Central memory CD4-positive, alpha-beta T cell (primary cell): ENCODE results near the gene CST4.
"Not testable (repeated sequence)": the region's sequence is repeated elsewhere in the genome, so short reads cannot be mapped to it uniquely, and the experiment has no call there.

ENCODE experiments used
- DNase-seq: peaks from one replicate; pipeline ENCODE4 v3.0.0; 2022
- total RNA-seq, 3 experiments: gene quantifications; one replicate each; lab custom pipeline; 2026; lab: John Stamatoyannopoulos, UW

CST4 gene, protein sequence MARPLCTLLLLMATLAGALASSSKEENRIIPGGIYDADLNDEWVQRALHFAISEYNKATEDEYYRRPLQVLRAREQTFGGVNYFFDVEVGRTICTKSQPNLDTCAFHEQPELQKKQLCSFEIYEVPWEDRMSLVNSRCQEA
- total RNA-seq, result 0 reads per million in 3 experiments

- not testable (repeated sequence) for DNase-seq
Measured at GRCh38 chr20:23688684-23689398, at the start of gene CST4. CST4 (minus strand) TSS chr20:23689038; CDS start chr20:23688969, 69 bp downstream.

GRCh38 chr20:23735391-23735790 lies 46.6 kb upstream of the CST4 start:
- not testable (repeated sequence) for DNase-seq

DNA sequence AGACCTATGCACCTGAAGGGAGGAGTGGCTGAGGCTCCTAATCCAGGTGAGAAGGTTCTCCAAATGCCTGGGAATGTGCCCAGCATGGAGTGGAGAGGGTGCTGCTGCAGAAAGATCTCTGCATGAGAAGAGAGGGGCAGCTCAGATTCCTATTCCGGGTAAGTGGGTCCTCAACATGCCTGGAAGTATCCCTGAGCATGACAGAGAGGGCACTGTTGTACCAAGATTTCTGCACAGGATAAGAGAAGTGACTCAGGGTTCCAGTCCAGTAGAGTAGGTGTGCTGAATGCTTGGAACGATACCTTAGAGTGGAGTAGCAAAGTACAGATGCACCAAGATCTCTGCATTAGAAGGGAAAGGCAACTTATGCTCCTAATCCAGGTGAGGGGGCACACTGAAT lies 46.1 kb upstream of the CST4 start:
- not testable (repeated sequence) for DNase-seq

- DNase-seq, result not testable (repeated sequence)
Measured at GRCh38 chr20:23734440-23734839, 45.6 kb upstream of the CST4 start.

GRCh38 chr20:23727016-23727415 lies 38.2 kb upstream of the CST4 start:
- DNase-seq, result no peak

DNA sequence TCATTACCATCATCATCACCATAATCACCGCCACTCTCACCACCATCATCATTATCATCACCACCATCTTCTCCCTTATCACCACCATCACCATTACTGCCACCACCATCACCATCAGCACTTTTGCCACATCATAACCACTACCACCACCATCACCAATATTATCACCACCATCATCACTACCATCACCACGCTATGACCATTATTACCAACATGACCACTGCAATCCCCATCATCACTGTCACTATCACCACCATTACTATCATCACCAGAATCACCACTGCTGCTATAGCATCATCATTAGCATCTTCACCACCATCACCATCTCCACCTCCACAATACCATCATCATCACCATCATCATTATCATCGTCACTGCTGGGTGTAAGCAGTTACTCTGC lies 36.3 kb upstream of the CST4 start:
- no peak for DNase-seq

DNA sequence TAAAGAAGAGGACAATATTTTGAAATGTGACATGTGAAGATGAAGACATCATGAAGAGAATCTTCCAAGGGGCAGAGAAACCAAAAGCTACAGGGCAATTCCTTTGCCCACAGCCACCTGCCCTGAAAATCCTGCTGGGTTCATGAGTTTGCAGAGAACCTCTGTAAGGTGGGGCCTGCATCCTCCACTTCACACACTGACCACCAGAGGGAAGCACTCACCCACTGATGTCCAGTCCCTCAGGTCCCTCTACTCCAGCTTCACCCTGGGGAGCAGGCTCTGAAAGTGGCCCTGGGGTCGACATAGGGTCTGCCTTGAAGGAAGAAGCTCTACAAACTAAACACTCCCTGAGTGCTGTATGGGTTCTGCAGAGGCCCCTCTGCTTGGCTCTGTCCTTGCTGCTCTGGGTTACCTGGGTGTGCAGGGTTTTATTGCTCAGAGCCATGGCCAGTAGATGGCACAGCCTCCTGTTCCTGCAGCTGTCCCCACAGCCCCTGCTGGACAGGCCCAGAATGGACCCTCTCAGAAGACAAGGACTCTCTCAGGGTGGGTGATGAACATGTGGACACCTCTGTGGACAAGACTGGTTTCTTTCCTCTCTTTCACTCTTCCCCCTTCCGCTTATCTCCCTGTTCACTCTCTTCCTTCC lies 34.9 kb upstream of the CST4 start:
- DNase-seq, result not testable (repeated sequence)

- not testable (repeated sequence) for DNase-seq
Measured at GRCh38 chr20:23722851-23723250, 34.0 kb upstream of the CST4 start.

DNA sequence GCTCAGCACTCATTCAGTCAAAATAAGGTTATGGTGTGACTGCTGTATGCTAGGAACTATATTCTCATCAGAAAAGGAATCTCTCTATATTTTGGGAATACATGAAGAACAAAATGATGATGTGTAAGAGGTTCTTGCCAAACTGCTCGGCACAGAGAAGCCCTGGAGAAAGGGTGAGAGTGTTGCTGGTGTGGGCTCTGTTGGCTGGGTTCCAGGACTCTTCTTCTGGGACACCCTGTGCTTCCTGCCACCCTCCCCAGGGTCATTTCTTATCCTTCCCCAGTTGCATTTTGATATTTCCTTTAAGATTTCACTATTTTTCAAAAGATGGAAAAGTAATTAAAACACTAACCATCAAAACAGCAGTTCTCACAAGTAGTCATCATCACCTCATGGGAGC lies 33.1 kb upstream of the CST4 start:
- DNase-seq, result no peak

- not testable (repeated sequence) for DNase-seq
Measured at GRCh38 chr20:23719351-23719750, 30.5 kb upstream of the CST4 start.

DNA sequence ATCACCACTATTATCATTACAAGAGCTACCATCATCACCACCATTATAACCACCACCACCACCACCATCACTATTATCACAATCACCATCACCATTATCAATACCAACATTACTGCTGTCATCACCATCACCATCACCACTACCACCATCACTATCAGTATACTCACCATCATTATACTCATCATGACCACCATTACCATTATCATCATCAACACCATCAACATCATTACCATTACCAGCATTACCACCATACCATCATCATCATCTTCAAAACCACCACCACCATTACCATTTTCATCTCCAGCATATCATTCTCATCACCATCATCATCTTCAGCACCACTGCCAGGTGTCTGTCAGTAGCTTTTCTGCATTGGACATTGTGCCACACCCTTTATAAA lies 22.9 kb upstream of the CST4 start:
- not testable (repeated sequence) for DNase-seq

GRCh38 chr20:23710771-23711170 lies 21.9 kb upstream of the CST4 start:
- DNase-seq, result no peak

- DNase-seq, result no peak
Measured at GRCh38 chr20:23705895-23706294, 17.1 kb upstream of the CST4 start.

- no peak for DNase-seq
Measured at GRCh38 chr20:23702021-23702420, 13.2 kb upstream of the CST4 start.

DNA sequence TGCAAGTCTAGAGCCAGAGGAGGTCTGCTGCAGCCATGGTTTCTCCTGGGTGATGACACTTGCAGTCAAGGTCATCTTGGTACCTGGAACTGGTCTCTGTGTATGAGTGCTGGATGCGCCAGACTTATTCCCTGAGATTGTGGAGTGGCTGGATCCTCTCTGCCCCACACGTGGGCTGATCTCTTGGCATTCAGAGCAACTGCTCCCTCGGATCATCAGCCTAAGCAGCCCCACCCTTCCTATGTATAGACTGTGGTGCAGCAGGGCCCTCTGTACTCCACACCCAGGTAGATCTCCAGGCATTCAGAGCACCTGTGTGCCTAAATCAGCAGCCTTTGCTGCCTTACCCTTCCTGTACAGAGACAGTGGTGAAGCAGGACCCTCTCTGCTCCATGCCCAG lies 12.1 kb upstream of the CST4 start:
- DNase-seq, result no peak

DNA sequence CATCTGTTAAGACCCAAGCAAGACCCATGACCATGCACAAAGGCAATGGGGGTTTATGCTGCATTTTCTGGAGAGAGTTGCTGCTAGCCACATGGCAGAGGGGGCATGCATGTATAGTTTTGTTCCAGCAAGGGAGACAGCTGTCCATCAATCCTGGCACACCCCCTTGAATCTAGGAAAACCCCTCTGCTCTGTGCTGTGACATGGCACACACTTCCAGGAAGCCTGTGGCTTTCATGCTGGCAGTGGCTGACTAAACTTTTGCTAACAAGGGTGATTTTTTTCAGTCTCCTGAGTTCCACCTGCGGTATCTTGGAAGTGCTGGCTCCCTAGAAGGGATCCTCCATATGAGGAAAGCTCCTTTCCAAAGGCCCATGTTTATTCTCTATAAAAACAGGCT lies 9.1 kb upstream of the CST4 start:
- no peak for DNase-seq

- not testable (repeated sequence) for DNase-seq
Measured at GRCh38 chr20:23695068-23695395, 6.2 kb upstream of the CST4 start.

DNA sequence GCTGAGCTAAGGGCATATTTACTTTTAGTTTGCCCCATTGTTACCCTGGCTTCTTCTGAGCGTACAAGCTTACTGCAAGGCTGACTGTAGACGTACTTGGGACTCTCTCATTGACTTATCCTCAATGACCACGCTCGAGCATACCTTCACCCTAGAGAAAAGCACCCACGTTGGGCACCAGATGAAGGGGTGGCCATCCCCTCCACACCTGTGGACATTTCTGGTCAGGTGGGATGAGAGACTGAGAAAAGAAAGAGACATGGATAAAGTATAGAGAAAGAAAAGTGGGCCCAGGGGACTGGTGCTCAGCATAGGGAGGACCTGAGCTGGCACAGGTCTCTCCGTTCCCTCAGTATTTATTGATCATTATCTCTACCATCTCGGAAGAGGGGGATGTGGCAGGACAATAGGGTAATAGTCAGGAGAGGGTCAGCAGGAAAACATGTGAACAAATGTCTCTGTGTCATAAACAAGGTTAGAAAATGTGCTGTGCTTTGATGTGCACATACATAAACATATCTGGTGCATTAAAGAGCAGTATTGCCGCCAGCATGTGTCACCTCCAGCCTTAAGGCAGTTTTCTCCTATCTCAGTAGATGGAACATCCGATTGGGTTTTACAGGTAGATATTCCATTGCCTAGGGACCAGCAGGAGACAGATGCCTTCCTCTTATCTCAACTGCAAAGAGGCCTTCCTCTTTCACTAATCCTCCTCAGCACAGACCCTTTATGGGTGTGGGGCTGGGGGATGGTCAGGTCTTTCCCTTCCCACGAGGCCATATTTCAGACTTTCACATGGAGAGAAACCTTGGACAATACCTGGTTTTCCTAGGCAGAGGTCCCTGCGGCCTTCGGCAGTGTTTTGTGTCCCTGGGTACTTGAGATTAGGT lies 5.6 kb upstream of the CST4 start:
- DNase-seq, result not testable (repeated sequence)

DNA sequence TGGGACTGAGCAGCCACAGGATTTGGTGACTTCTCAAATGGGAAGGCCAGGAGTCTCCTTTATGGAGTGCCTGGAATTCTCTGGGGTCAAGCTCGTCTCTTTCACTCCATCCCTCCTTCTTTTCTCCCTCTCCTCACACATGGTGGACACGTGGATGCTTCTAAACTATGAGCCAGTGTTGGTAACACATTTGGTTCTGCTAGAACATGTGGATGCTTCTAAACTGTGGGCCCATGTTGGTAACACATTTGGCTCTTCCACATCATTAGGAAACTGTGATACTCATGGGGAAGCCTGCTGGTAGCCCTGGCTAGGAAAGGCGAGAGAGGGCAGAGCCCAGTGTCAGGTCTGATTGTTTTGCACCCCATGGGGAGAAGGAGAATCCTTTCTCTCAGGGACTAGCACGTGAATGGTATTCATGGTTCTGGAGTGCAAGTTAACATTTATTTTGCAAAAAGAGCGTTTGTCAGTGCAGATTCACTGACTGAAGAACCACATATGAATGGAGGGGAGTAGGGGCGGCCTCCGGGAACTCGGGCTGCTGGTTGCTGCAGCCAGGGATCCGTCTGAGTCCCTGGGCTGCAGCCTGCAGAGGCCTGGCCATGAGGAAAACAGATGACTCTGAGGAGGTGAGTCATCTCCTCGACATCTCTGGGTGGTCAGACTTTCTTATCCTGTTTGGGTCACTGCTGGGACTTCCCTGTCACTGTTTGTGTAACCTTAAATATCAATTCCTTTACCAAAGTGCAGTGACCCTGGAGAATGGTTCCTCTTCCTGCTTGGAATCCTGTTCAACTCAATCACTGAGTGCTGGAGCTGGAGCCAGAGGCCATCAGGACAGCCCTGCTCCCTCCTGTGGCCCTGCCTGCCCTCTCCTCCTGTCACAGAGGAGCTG lies 4.1 kb upstream of the CST4 start:
- DNase-seq, result not testable (repeated sequence)

- no peak for DNase-seq
Measured at GRCh38 chr20:23691675-23692074, 2.8 kb upstream of the CST4 start.

DNA sequence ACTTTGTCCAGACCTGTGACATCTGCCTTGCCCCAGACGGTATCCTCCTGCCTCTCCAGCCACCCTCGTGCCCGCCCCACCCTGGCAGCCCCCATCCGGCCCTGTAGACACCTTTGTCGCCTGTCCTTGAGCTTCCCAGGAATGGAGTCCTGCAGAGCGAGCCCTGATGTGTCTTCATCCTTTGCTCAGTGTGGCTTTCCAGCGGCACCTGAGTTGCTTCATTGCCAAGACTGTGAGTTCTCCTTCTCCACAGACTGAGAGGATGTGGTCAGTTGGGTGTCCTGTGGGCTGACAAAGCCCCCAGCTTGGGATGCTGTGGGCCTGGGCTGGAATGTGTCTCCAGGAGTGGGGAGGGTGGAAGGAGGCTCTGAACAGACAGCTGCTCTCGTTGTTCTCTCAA lies 1.7 kb upstream of the CST4 start:
- no peak for DNase-seq

GRCh38 chr20:23689399-23689690 lies 507 bp upstream of the CST4 start:
- DNase-seq, result no peak
